HEK293 (cell line): Measurements from ENCODE around the gene TMEM208.

Experiments
- CTCF ChIA-PET: fragments of 350-600 bp; formaldehyde crosslinking; extraction: SDS; loops from one replicate; lab custom pipeline; 2021; ENCODE audit warnings: antibody characterized with exemption; lab: Yijun Ruan, JAX
- POLR2A ChIA-PET: fragments of 300-600 bp; formaldehyde crosslinking; extraction: SDS; loops from one replicate; lab custom pipeline; 2020; ENCODE audit warnings: antibody characterized with exemption, inconsistent platforms; lab: Yijun Ruan, JAX
- H3K27ac ChIP-seq: fragments of 200-500 bp; sonication (Bioruptor generic); 2 replicates; pipeline ENCODE4 v1.5.1; 2014; ENCODE audit warnings: low read depth, low read length, control low read depth, inconsistent platforms; ENCODE audit errors: extremely low read depth
- H3K36me3 ChIP-seq, 2 experiments: fragments of 200-500 bp in 1 of 2; sonication (Bioruptor generic) in 1 of 2; 1 replicate in 1 of 2; 2 replicates in 1 of 2; pipeline ENCODE4 v1.5.1; 2014 to 2017; ENCODE audit warnings: inconsistent platforms in 2 of 2, low read length in 2 of 2; ENCODE audit not compliant: control insufficient read depth in 2 of 2, insufficient read depth in 1 of 2
- H3K4me1 ChIP-seq: fragments of 200-500 bp; sonication (Bioruptor generic); 2 replicates; pipeline ENCODE4 v1.5.1; 2014; ENCODE audit warnings: mild to moderate bottlenecking, low read length, inconsistent platforms; ENCODE audit not compliant: control insufficient read depth, insufficient read depth
- H3K4me3 ChIP-seq: 2 replicates; pipeline ENCODE4 v1.5.1; 2011; ENCODE audit warnings: low read depth, mild to moderate bottlenecking, control low read depth, low read length, moderate library complexity
- H3K9me3 ChIP-seq: fragments of 200-500 bp; sonication (Bioruptor generic); 2 replicates; pipeline ENCODE4 v1.5.1; 2014; ENCODE audit warnings: low read depth, low read length, inconsistent platforms; ENCODE audit not compliant: control insufficient read depth, insufficient read depth
- GLIS1 ChIP-seq: fragments of 450-650 bp; formaldehyde crosslinking; IDR thresholded peaks from 2 replicates; pipeline ENCODE4 v1.5.1; 2016; ENCODE audit warnings: missing biosample characterization, missing genetic modification characterization
- KLF1 ChIP-seq: fragments of 450-650 bp; formaldehyde crosslinking; IDR thresholded peaks from 2 replicates; pipeline ENCODE4 v1.5.1; 2016; ENCODE audit warnings: missing biosample characterization, missing genetic modification characterization
- KLF10 ChIP-seq: fragments of 450-650 bp; IDR thresholded peaks from 2 replicates; pipeline ENCODE4 v1.5.1; 2018; ENCODE audit warnings: missing biosample characterization, mild to moderate bottlenecking, missing genetic modification characterization
- KLF9 ChIP-seq: fragments of 450-650 bp; formaldehyde crosslinking; IDR thresholded peaks from 2 replicates; pipeline ENCODE4 v1.5.1; 2016; ENCODE audit warnings: missing biosample characterization, missing genetic modification characterization, low read depth
- SCRT2 ChIP-seq: fragments of 450-650 bp; formaldehyde crosslinking; IDR thresholded peaks from 2 replicates; pipeline ENCODE4 v1.5.1; 2016; ENCODE audit warnings: missing biosample characterization, missing genetic modification characterization
- SP2 ChIP-seq: fragments of 450-650 bp; formaldehyde crosslinking; IDR thresholded peaks from 2 replicates; pipeline ENCODE4 v1.5.1; 2016; ENCODE audit warnings: missing biosample characterization, missing genetic modification characterization
- YY1 ChIP-seq: fragments of 450-650 bp; formaldehyde crosslinking; IDR thresholded peaks from 2 replicates; pipeline ENCODE4 v1.5.1; 2018; ENCODE audit warnings: missing biosample characterization, missing genetic modification characterization
- ZBTB20 ChIP-seq: fragments of 450-650 bp; formaldehyde crosslinking; IDR thresholded peaks from 2 replicates; pipeline ENCODE4 v1.5.1; 2016; ENCODE audit warnings: missing biosample characterization, missing genetic modification characterization
- ZIC2 ChIP-seq: fragments of 450-650 bp; formaldehyde crosslinking; IDR thresholded peaks from 2 replicates; pipeline ENCODE4 v1.5.1; 2016; ENCODE audit warnings: missing biosample characterization, missing genetic modification characterization
- ZNF404 ChIP-seq: fragments of 450-650 bp; formaldehyde crosslinking; IDR thresholded peaks from 2 replicates; pipeline ENCODE4 v1.5.1; 2017; ENCODE audit warnings: missing biosample characterization, missing genetic modification characterization
- ZNF426 ChIP-seq: fragments of 450-650 bp; formaldehyde crosslinking; IDR thresholded peaks from 2 replicates; pipeline ENCODE4 v1.5.1; 2017; ENCODE audit warnings: missing biosample characterization, missing genetic modification characterization, mild to moderate bottlenecking, inconsistent platforms, moderate library complexity
- ZNF600 ChIP-seq: fragments of 450-650 bp; formaldehyde crosslinking; IDR thresholded peaks from 2 replicates; pipeline ENCODE4 v1.5.1; 2016; ENCODE audit warnings: missing biosample characterization, missing genetic modification characterization
- ZNF658 ChIP-seq: fragments of 450-650 bp; formaldehyde crosslinking; IDR thresholded peaks from 2 replicates; pipeline ENCODE4; 2016; ENCODE audit warnings: missing biosample characterization, missing genetic modification characterization
- TF ChIP-seq, protein P1 (sequence below): fragments of 450-650 bp; formaldehyde crosslinking; IDR thresholded peaks from 2 replicates; pipeline ENCODE4 v1.5.1; 2017; ENCODE audit warnings: missing biosample characterization, missing genetic modification characterization

The TMEM208 gene

DNA sequence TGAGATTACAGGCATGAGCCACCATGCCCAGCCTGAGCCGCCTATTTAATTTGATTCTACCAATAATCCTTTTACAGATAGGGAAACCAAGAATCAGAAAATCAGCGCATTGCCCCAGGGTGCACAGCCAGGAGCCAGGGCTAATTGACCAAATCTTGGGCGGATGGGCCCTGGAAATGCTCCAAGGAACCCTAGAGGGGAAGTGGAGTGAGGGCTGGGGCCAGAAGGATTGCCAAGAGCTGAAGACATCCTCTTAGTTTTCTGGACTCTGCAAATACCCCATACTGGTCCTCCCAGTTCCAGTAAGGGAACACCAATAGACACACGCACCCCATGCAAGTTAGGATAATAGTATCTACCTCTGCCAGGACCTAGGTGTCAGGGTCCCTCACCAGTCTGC lies 16.6 kb downstream of the TMEM208 start:
- no peak for TF ChIP-seq ZNF404 (tag by site-specific recombination)
- TF ChIP-seq ZIC2 (tag by site-specific recombination): 0 out of 2 replicates have a peak, but pooled peaks have one; percentile 10
- peaks cover 9% of the 10 kb centered on the region for H3K4me1 ChIP-seq
- ChIA-PET CTCF (interaction anchor here (0.9 to 1.4 kb wide), 2 partner anchors 16 to 17 kb away, joined by 3 read pairs; partner anchors contain the start of gene TMEM208), POLR2A (interaction anchor here (1.3 to 7.4 kb wide), 2 partner anchors 13 to 46 kb away, joined by 4 to 109 read pairs; partner anchors contain the start of gene TMEM208)
- H3K9me3 ChIP-seq: no peaks in the 10 kb centered on the region
- no peak overlapping the region for H3K27ac ChIP-seq
- H3K36me3 ChIP-seq: peaks cover 0 to 20% of the 10 kb centered on the region in 2 experiments; a peak in 1 of 3 replicates
- H3K4me3 ChIP-seq: no peak overlapping the region

DNA sequence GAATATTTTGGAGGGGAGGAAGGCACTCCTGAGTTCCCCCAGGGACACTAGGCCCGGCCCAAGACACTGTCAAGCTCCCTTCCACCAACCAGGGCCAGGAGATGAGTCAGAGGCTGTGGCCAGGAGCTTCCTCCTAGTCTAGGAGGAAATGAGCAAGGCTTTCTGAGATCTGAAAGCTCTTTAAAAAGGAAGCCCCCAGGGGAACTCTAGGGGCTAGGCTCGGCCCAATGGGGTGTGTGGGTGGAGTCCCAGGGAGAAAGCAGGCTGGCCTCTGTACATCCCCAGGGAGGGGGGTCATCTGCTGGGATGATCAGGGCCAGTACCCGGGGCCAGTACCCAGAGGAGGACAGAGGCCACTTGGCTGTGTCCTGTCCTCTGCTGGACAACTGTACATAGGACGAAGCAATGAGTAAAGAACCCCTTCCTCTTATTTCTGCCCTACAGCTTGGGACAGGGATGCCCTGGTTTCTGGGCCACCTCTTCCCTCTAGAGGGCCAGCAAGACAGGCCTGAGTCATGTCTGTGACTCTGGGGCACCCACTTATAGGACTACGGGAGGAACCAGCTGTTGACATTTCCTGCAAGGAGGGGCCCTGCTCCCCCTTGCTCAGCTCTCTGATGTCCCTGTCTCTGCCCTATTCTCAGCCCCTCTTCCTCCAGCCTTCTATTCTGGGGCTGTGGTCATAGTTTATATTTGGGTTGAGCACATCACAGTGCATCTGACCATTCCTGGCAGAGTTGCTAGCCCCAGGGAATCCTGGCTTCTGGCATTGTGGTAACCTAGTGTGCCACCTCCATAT lies 17.7 kb downstream of the TMEM208 start:
- ChIA-PET CTCF (interaction anchor here (0.5 to 2.3 kb wide), 8 partner anchors 12 to 222 kb away, joined by 3 to 5 read pairs (median 4); partner anchors contain the start of gene TMEM208), POLR2A (interaction anchor here (0.5 to 7.4 kb wide), 6 partner anchors 14 to 641 kb away, joined by 3 to 109 read pairs (median 4); partner anchors contain the start of gene TMEM208)
- Histone ChIP-seq H3K4me3 (no peak overlapping the region), H3K4me1 (peaks cover 9% of the 10 kb centered on the region), H3K27ac (no peak overlapping the region), H3K36me3 (peaks cover 0 to 9% of the 10 kb centered on the region in 2 experiments; a peak in 1 of 3 replicates), H3K9me3 (no peaks in the 10 kb centered on the region)
- TF ChIP-seq ZNF426 (tag by site-specific recombination): no peak
- peak; percentile 24; the same call in 1 of the 2 replicates for TF ChIP-seq SP2

DNA sequence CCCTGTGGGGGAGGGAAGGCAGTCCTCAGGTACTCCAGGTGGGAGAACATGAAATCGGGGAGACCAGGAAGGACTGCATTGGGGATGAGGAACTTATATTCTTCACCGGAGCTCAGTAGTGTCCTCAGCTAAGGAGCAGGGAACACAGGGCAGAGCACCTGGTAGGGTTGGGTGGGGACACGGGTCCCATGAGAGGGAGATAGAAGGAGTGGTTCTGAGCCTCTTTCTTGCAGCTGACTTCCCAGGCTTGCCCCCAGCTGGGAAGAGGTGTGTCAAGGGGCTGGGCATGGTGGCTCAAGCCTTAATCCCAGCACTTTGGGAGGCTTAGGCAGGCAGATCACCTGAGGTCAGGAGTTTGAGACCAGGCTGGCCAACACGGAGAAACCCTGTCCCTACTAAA lies 18.3 kb downstream of the TMEM208 start:
- peak; percentile 47; the same call in 1 of the 2 replicates for TF ChIP-seq KLF10 (tag by site-specific recombination)
- peak; percentile 47 for TF ChIP-seq KLF9 (tag by site-specific recombination)
- TF ChIP-seq ZBTB20: no peak
- peak; percentile 74 for TF ChIP-seq KLF1 (tag by site-specific recombination)
- peak; percentile 70 for TF ChIP-seq GLIS1
- TF ChIP-seq SCRT2 (tag by site-specific recombination): no peak
- TF ChIP-seq, protein P1, sequence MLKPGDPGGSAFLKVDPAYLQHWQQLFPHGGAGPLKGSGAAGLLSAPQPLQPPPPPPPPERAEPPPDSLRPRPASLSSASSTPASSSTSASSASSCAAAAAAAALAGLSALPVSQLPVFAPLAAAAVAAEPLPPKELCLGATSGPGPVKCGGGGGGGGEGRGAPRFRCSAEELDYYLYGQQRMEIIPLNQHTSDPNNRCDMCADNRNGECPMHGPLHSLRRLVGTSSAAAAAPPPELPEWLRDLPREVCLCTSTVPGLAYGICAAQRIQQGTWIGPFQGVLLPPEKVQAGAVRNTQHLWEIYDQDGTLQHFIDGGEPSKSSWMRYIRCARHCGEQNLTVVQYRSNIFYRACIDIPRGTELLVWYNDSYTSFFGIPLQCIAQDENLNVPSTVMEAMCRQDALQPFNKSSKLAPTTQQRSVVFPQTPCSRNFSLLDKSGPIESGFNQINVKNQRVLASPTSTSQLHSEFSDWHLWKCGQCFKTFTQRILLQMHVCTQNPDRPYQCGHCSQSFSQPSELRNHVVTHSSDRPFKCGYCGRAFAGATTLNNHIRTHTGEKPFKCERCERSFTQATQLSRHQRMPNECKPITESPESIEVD: no peak
- TF ChIP-seq ZNF658 (tag by site-specific recombination): no peak
- H3K27ac ChIP-seq: no peak overlapping the region
- H3K36me3 ChIP-seq: peaks cover 0 to 7% of the 10 kb centered on the region in 2 experiments; a peak in 1 of 3 replicates
- ChIA-PET POLR2A (interaction anchor here (0.6 to 7.4 kb wide), 3 partner anchors 14 to 26 kb away, joined by 3 to 109 read pairs (median 4); partner anchors contain the start of gene TMEM208), CTCF (interaction anchor here (0.6 to 2.3 kb wide), 6 partner anchors 8 to 287 kb away, joined by 3 to 5 read pairs (median 4); no protein-coding TSS in a partner anchor)
- peaks cover 9% of the 10 kb centered on the region for H3K4me1 ChIP-seq
- H3K4me3 ChIP-seq: no peak overlapping the region
- no peaks in the 10 kb centered on the region for H3K9me3 ChIP-seq

DNA sequence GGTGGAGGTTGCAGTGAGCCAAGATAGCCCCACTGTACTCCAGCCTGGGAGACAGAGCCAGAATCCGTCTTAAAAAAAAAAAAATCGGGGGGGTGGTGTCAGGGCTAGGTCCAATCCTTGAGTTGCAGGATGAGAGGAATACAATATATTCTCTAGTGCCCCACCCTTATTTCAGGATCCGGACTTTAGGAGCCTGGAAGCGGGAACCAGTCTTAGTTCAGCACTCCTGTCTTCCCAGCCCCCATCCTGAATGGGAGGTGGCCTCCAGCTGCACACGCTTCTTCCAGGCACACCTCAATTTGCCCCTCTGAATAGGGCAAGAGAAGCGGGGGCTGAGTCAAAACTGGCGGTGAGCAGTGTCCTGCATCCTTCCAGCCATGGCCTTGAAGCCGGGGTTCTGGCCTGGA lies 18.7 kb downstream of the TMEM208 start:
- H3K27ac ChIP-seq: peak overlapping the region; percentile 75
- H3K9me3 ChIP-seq: no peaks in the 10 kb centered on the region
- peak; percentile 67; the same call in 1 of the 2 replicates for TF ChIP-seq ZNF600
- no peak for TF ChIP-seq YY1 (tag by site-specific recombination)
- peak overlapping the region; percentile 69 for H3K4me3 ChIP-seq
- ChIA-PET POLR2A (interaction anchor here (0.7 to 7.4 kb wide), 6 partner anchors 9 to 232 kb away, joined by 3 to 109 read pairs (median 4); partner anchors contain the start of gene TMEM208), CTCF (interaction anchor here (0.6 to 2.3 kb wide), 12 partner anchors 8 to 523 kb away, joined by 3 to 5 read pairs (median 4); partner anchors contain the start of genes KCTD19, LRRC36, TMEM208 and TPPP3)
- H3K36me3 ChIP-seq: peaks cover 0 to 7% of the 10 kb centered on the region in 2 experiments; a peak in 1 of 3 replicates
- peaks cover 9% of the 10 kb centered on the region for H3K4me1 ChIP-seq
